GM12891 (cell line): ENCODE data around the gene ANP32B.

Experiments used
- POLR2A ChIP-seq: IDR thresholded peaks from 2 replicates; pipeline ENCODE4 v1.6.1; 2011; ENCODE audit warnings: low read depth, low read length, control low read depth
- POLR2AphosphoS5 ChIP-seq: IDR thresholded peaks from 2 replicates; pipeline ENCODE4 v1.6.1; 2011; ENCODE audit warnings: low read depth, low read length, control low read depth
- TAF1 ChIP-seq: IDR thresholded peaks from 2 replicates; pipeline ENCODE4 v1.6.1; 2011; ENCODE audit warnings: low read depth, low read length, control low read depth

DNA sequence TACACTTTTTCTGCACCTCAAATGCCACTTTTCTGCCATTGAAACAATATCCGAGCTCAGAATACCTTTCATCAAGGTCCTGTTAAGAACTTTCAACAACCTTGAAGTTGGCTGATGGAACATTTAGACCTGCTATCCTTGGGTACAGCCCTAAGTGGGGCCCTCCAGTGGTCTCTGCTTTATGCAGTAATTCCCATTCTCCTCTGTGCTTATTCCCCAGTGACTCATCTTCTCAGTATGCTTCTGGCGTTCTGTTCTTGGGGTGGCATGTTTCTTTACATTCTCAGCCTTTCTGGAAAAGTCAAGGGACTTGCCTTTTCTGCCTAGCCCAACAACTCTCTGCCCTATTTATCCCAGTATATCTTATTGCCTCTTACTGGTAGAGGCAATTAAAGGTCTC is 7.1 kb downstream of the ANP32B start:
- TF ChIP-seq POLR2A (no peak), POLR2AphosphoS5 (no peak), TAF1 (no peak)
